Measurements from ENCODE around the gene PLAU.

DNA sequence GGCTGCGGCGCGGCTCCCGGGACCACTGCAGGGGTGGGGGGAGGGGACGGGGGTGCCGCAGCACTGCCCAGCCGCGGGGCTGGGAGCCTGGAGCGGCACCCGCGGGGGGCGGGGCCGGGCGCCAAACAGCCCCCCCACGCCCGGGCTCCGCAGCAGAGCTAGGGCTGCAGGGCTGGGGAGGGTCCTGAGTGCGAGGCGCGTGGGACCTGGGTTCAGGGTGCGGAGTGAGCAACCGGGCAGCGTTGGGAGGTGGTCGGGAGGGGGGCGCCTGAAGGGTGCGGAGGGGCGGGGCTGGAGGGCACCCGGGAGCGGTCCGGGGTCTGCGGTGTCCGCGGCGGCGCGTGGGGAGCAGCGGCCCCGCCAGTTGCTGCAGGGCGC, 37.1 kb upstream of the PLAU start:
- TF ChIP-seq GATA2 (IDR thresholded peaks at IDR 0.05; ENCODE audit: low read depth, low read length) (no peak), GATA3 (IDR thresholded peaks at IDR 0.05; ENCODE audit: low read depth, low read length) (no peak)

Measured in SH-SY5Y (cell line).